H9 (cell line): Measurements from ENCODE around the gene GRIN2D. TPM values are rescaled to one million over a fixed set of nuclear protein-coding genes. Genes with fewer than 3 reads are reported as not detected.

Experiments used
- DNase-seq: peaks from one replicate; pipeline ENCODE4 v3.0.0-alpha.2; 2017
- H2AFZ ChIP-seq: one replicate; pipeline ENCODE4 v1.6.1; 2013; ENCODE audit warnings: mild to moderate bottlenecking, low read length, control low read depth, moderate library complexity
- H2AK5ac ChIP-seq: 2 replicates; pipeline ENCODE4 v1.6.1; 2013; ENCODE audit warnings: low read length, control low read depth, mixed read lengths; ENCODE audit not compliant: insufficient read length
- H2BK120ac ChIP-seq: one replicate; pipeline ENCODE4 v1.6.1; 2013; ENCODE audit warnings: low read depth, mild to moderate bottlenecking, low read length, control low read depth, inconsistent platforms; ENCODE audit not compliant: poor library complexity, severe bottlenecking
- H2BK12ac ChIP-seq: 2 replicates; pipeline ENCODE4 v1.6.1; 2013; ENCODE audit warnings: low read length, control low read depth, mixed read lengths, low read depth; ENCODE audit not compliant: insufficient read length
- H2BK15ac ChIP-seq: 2 replicates; pipeline ENCODE4 v1.6.1; 2013; ENCODE audit warnings: low read depth, low read length, control low read depth
- H2BK20ac ChIP-seq: one replicate; pipeline ENCODE4 v1.6.1; 2013; ENCODE audit warnings: low read depth, mild to moderate bottlenecking, low read length, control low read depth, inconsistent platforms; ENCODE audit not compliant: poor library complexity, severe bottlenecking
- H2BK5ac ChIP-seq: 2 replicates; pipeline ENCODE4 v1.6.1; 2013; ENCODE audit warnings: low read length, control low read depth, mixed read lengths; ENCODE audit not compliant: insufficient read length
- H3K14ac ChIP-seq: 2 replicates; pipeline ENCODE4 v1.6.1; 2013; ENCODE audit warnings: low read length, control low read depth; ENCODE audit not compliant: insufficient read depth
- H3K18ac ChIP-seq: 2 replicates; pipeline ENCODE4 v1.6.1; 2013; ENCODE audit warnings: low read depth, mild to moderate bottlenecking, mixed read lengths, low read length, control low read depth; ENCODE audit not compliant: insufficient read length
- H3K23ac ChIP-seq: 2 replicates; pipeline ENCODE4 v1.6.1; 2013; ENCODE audit warnings: low read length, control low read depth, mixed read lengths, low read depth; ENCODE audit not compliant: insufficient read length
- H3K23me2 ChIP-seq: 2 replicates; pipeline ENCODE4 v1.6.1; 2013; ENCODE audit warnings: low read depth, mild to moderate bottlenecking, mixed read lengths, low read length, control low read depth; ENCODE audit not compliant: insufficient read length, poor library complexity, severe bottlenecking
- H3K27ac ChIP-seq: 2 replicates; pipeline ENCODE4 v1.5.1; 2013; ENCODE audit warnings: low read length, control low read depth, mixed read lengths, low read depth; ENCODE audit not compliant: insufficient read length
- H3K27me3 ChIP-seq: 2 replicates; pipeline ENCODE4 v1.6.1; 2013; ENCODE audit warnings: low read length, control low read depth, inconsistent platforms; ENCODE audit not compliant: insufficient read depth
- H3K4ac ChIP-seq: 2 replicates; pipeline ENCODE4 v1.6.1; 2013; ENCODE audit warnings: low read depth, mild to moderate bottlenecking, control low read depth, inconsistent platforms, low read length, moderate library complexity
- H3K4me1 ChIP-seq: 2 replicates; pipeline ENCODE4 v1.6.1; 2013; ENCODE audit warnings: low read length, control low read depth, inconsistent platforms; ENCODE audit not compliant: insufficient read depth
- H3K4me2 ChIP-seq: 2 replicates; pipeline ENCODE4 v1.6.1; 2013; ENCODE audit warnings: low read length, control low read depth, mixed read lengths; ENCODE audit not compliant: insufficient read length, insufficient read depth
- H3K56ac ChIP-seq: 2 replicates; pipeline ENCODE4 v1.6.1; 2013; ENCODE audit warnings: low read depth, mild to moderate bottlenecking, mixed read lengths, low read length, control low read depth; ENCODE audit not compliant: insufficient read length
- H3K79me1 ChIP-seq: 2 replicates; pipeline ENCODE4 v1.6.1; 2013; ENCODE audit warnings: low read depth, mild to moderate bottlenecking, moderate library complexity, low read length, control low read depth, inconsistent platforms; ENCODE audit not compliant: insufficient read depth, poor library complexity, severe bottlenecking
- H3K79me2 ChIP-seq: 2 replicates; pipeline ENCODE4 v1.6.1; 2013; ENCODE audit warnings: low read length, control low read depth, inconsistent platforms; ENCODE audit not compliant: insufficient read depth
- H3K9ac ChIP-seq: 2 replicates; pipeline ENCODE4 v1.6.1; 2013; ENCODE audit warnings: low read length, control low read depth, mixed read lengths; ENCODE audit not compliant: insufficient read length; ENCODE audit errors: extremely low read depth
- H3K9me3 ChIP-seq: one replicate; pipeline ENCODE4 v1.6.1; 2013; ENCODE audit warnings: low read depth, low read length, inconsistent platforms; ENCODE audit not compliant: control insufficient read depth
- H3T11ph ChIP-seq: one replicate; pipeline ENCODE4 v1.6.1; 2013; ENCODE audit warnings: mild to moderate bottlenecking, low read length, control low read depth, inconsistent platforms
- H4K20me1 ChIP-seq: one replicate; pipeline ENCODE4 v1.6.1; 2013; ENCODE audit not compliant: control insufficient read depth, insufficient read length, insufficient read depth
- H4K5ac ChIP-seq: 2 replicates; pipeline ENCODE4 v1.6.1; 2013; ENCODE audit warnings: low read depth, mild to moderate bottlenecking, mixed read lengths, low read length, control low read depth; ENCODE audit not compliant: insufficient read length
- H4K8ac ChIP-seq: replicated peaks from 2 replicates; pipeline ENCODE4 v1.6.1; 2013; ENCODE audit warnings: low read length, control low read depth, mixed read lengths, low read depth; ENCODE audit not compliant: insufficient read length
- H4K91ac ChIP-seq: 2 replicates; pipeline ENCODE4 v1.6.1; 2013; ENCODE audit warnings: low read depth, mild to moderate bottlenecking, moderate library complexity, mixed read lengths, low read length, control low read depth; ENCODE audit not compliant: insufficient read length
- H3K27ac Mint-ChIP-seq, 3 experiments: 2 replicates in 2 of 3; 3 replicates in 1 of 3; pipeline ENCODE4 v1.8.0; 2020 to 2021; ENCODE audit warnings: mixed read lengths in 3 of 3, mild to moderate bottlenecking in 1 of 3, moderate library complexity in 1 of 3
- H3K27me3 Mint-ChIP-seq: 2 replicates; pipeline ENCODE4 v1.8.0; 2021; ENCODE audit warnings: low read depth, mild to moderate bottlenecking, moderate library complexity, mixed read lengths
- H3K36me3 Mint-ChIP-seq, 3 experiments: 2 replicates in 2 of 3; 3 replicates in 1 of 3; pipeline ENCODE4 v1.8.0; 2020 to 2021; ENCODE audit warnings: low read depth in 3 of 3, mixed read lengths in 3 of 3; ENCODE audit not compliant: insufficient read depth in 1 of 3
- H3K4me1 Mint-ChIP-seq, 2 experiments: 2 replicates each; pipeline ENCODE4 v1.8.0; 2020; ENCODE audit warnings: mixed read lengths in 2 of 2
- H3K4me3 Mint-ChIP-seq, 2 experiments: 2 replicates in 1 of 2; 3 replicates in 1 of 2; pipeline ENCODE4 v1.8.0; 2020 to 2021; ENCODE audit warnings: mild to moderate bottlenecking in 2 of 2, mixed read lengths in 2 of 2, moderate library complexity in 1 of 2
- H3K9me3 Mint-ChIP-seq, 2 experiments: 2 replicates in 1 of 2; 3 replicates in 1 of 2; pipeline ENCODE4 v1.8.0; 2020; ENCODE audit warnings: mild to moderate bottlenecking in 2 of 2, mixed read lengths in 2 of 2, moderate library complexity in 1 of 2
- CTCF ChIP-seq: fragments of 200-600 bp; sonication (generic); conservative IDR thresholded peaks from 3 replicates; pipeline ENCODE4 v1.8.0; 2021; ENCODE audit warnings: antibody characterized with exemption, mild to moderate bottlenecking
- WGBS: extraction: QIAGEN DNeasy Blood & Tissue Kit; methylation state at CpG from one replicate; pipeline ENCODE4 v1.1.7; 2013; ENCODE audit warnings: missing lambda C conversion rate, low lambda C conversion rate, mixed read lengths; ENCODE audit not compliant: insufficient read length; ENCODE audit errors: extremely low coverage; 5-methylcytosine and 5-hydroxymethylcytosine counted together
- total RNA-seq: library from RNA; stranded (reverse); gene quantifications from 2 replicates; pipeline ENCODE4 v1.2.1, GENCODE V29; 2021

The GRIN2D gene
- total RNA-seq, 1 experiment from 2014 or later: 5.9 TPM

- Histone ChIP-seq H2BK20ac (no peak overlapping the region), H3K23ac (no peak overlapping the region), H3K14ac (no peak overlapping the region), H2BK5ac (no peak overlapping the region), H4K8ac (no peak overlapping the region), H2AK5ac (no peak overlapping the region), H3K4me2 (no peak overlapping the region), H2BK15ac (no peak overlapping the region), H2BK12ac (no peak overlapping the region), H3K9ac (no peak overlapping the region), H3K23me2 (no peaks in the 10 kb centered on the region), H3K4ac (no peak overlapping the region), H2BK120ac (no peak overlapping the region), H3K27me3 (no peaks in the 10 kb centered on the region; the same call in 1 of the 2 replicates), H3K4me1 (no peaks in the 10 kb centered on the region; the same call in 1 of the 2 replicates), H3K79me1 (no peaks in the 10 kb centered on the region), H2AFZ (no peak overlapping the region), H4K5ac (no peak overlapping the region), H3K9me3 (no peaks in the 10 kb centered on the region), H4K91ac (no peak overlapping the region), H3T11ph (no peak overlapping the region), H4K20me1 (no peaks in the 10 kb centered on the region), H3K27ac (no peak overlapping the region), H3K18ac (no peak overlapping the region), H3K56ac (no peak overlapping the region), H3K79me2 (0 out of 2 replicates have a peak, but pooled peaks cover 1% of the 10 kb centered on the region)
- Mint-ChIP-seq H3K27me3 (peaks cover 35% of the 10 kb centered on the region), H3K9me3 (no peaks in the 10 kb centered on the region), H3K27ac (no peak overlapping the region), H3K4me1 (peaks cover 5 to 23% of the 10 kb centered on the region in 2 experiments; a peak in 3 of 4 replicates), H3K36me3 (no peaks in the 10 kb centered on the region), H3K4me3 (no peak overlapping the region)
- DNase-seq: no peak
- no peak for TF ChIP-seq CTCF
- no CpG with 5 or more reads among the region's 14 CpGs for whole genome bisulfite sequencing
These were observed 24.5 kb upstream of the GRIN2D start for GRCh38 chr19:48368936-48369335.
